Cerebellar nuclear complex (tissue), 1 donor: Measurements from ENCODE around the gene C3orf85.
"Not testable (repeated sequence)": the region's sequence is repeated elsewhere in the genome, so short reads cannot be mapped to it uniquely, and the experiment has no call there.

Experiments
- DNase-seq, 2 experiments: peaks; one replicate each; lab custom pipeline; 2025; lab: John Stamatoyannopoulos, UW

The C3orf85 gene, protein sequence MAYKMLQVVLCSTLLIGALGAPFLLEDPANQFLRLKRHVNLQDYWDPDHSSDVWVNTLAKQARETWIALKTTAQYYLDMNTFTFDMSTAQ

GRCh38 chr3:109136523-109136922, at the start of gene C3orf85:
Gene C3orf85, plus strand, starts transcription at chr3:109136719. Its CDS starts 129 bp downstream, at chr3:109136848.
- DNase-seq: no peak

DNA sequence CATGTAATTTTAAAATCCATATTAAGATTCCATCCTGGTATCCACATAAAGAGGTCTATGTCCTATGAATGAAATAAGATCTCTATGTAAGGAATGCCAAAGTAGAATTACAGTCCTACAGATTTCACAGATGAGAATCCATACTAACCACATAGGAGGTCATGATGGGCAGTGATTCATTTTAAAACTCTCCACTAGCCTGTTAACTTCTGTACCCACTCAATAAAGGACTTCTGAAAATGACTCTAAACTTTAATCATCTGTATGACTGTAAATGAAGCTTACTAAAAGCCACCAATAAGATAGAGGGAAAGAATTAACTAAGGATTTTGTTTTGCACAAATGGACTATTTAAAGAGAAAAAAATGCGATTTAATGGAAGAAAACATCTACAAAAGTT, 47.3 kb upstream of the C3orf85 start:
- no peak for DNase-seq

- no peak for DNase-seq
Observed at GRCh38 chr3:109091846-109092245, 44.7 kb upstream of the C3orf85 start.

DNA sequence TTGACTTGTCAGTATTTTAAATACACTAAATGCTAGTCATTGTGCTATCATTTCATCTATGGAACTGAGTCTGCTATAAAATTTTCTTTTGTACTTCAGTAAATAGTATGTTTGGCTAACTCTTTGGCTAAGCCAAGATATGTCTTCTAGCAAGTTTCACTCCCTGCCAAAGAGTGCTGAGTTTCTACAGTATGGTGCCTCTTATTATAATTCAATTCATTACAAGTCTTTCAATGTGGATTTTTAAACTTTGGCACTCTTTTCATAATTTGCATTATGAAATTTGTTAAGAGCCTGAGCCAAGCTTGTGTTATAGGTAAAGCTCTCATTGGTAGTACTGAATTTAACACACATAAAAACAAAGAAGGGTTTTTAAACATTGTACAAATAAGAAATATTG, 43.0 kb upstream of the C3orf85 start:
- DNase-seq: no peak

DNA sequence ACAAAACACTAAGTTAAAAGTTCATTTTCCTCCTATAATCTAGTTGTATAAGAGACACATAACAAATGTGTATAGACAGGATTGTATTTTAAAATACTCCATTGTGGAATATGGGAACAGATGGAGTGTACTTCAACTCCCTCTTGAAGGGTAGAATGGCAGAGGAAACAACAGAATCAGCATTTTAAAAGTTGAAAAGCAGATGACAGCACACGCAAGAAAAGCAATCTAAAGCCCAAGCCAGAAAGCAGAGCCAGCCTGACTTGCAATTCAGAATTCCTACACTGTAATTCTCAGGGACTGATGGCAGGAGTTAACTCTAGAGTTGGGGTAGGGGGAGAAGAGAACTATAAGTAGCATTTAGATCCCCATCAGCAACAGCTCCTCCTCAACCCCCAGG, 41.4 kb upstream of the C3orf85 start:
- no peak for DNase-seq

- DNase-seq: no peak
Observed at GRCh38 chr3:109098079-109098644, 38.4 kb upstream of the C3orf85 start.

GRCh38 chr3:109109574-109109973, 26.9 kb upstream of the C3orf85 start:
- no peak for DNase-seq

DNA sequence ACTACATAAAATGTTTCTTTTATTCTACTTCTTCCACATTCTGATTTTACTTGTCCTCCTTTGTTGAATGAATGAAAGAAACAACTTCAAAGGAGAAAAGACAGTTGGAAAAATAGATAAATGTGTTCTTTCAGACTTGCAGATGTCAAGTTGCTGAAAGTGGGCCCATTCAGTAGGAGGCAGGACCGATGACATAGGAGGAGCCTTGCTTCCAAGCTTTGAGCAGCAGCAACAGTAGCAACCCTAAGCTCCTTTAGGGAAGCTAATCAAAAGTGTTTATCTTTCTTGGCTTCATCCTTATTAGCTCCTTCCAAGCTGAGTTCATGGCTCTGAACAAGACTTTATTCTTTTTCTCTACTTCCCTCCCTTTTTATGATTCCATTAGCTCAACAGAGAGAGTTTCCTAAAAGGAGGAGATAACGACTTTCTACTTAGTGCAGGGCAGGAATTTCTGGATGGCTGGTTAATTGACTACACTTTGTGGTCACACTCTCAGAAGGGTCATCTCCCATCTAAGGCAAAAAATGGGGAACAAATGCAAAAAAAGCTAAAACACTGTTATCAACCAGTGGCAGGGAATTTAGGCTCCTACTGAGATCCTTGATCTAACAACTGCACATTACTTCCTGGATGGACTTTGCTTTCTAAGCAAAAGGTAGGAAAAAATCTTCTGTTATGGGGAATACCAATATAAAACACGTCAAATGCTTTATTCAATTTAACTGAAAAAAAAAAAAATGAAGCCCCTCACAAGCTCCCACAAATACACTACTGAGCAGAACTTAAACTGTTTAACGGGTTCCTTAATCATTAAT, 23.4 kb upstream of the C3orf85 start:
- no peak for DNase-seq

DNA sequence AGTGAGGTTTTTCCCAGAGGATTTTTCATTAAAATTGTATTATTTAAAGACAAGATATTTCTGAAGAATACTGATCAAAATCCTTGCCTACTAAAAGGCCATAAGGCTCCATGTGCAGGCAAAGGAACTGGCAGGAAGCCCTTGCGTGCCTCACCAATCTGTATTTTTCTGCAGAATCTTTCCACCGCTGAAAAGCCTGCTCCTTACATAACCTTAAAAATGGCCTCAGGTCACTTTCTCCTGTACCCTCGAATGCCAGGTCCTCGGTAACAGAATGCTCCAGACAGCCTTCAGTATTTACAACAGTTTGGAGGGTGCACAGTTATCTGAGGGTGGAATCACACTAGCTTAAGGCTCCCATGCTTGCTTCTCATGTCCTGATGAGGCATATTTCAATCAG, 21.8 kb upstream of the C3orf85 start:
- no peak for DNase-seq

- DNase-seq: no peak
Observed at GRCh38 chr3:109115451-109115850, 21.1 kb upstream of the C3orf85 start.

DNA sequence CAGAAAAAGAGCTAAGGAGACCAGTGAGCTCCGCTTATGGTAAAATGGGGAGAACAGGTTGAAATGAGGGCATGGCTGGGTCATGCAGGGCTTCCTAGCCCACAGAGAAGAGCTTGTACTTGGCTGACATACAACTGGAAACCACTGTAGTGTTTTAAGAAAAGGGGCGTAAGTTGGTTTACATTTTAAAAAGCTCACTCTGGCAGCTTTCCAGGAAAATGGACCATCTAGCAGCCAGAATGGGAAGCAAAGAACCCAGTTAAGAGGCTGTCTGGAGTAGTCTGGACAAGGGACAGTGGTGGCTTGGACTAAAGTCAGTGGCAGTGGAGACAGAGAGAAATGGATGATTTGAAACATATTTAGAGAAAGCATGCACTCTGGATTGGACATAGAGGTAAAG, 20.5 kb upstream of the C3orf85 start:
- DNase-seq: no peak

DNA sequence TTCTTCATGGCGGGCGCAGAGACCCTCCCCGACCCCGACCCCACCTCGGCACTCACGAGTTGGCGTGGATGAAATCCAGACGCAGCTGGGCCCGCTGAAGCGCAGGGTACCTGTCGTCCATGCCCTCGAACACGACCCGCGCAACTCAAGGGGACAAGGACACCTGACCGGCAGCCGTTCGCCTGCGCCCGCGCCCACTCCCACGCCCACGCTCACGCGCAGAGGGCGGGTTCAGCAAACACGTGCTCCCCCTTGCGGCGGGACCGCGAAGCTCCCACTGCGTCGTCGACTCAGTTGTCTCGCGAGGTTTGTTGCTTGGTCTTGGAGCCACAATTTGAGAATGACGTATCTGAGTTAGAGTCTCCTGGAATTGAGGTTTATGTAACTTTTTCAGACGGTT, 18.6 kb upstream of the C3orf85 start, which contains the start of gene MORC1:
Gene MORC1, minus strand, starts transcription at position 196 of the 400 bp plus-strand sequence. Its CDS starts 75 bp downstream, at position 121.
- DNase-seq: no peak

GRCh38 chr3:109118584-109118983, 17.9 kb upstream of the C3orf85 start:
- no peak for DNase-seq

- no peak for DNase-seq
Observed at GRCh38 chr3:109122690-109123089, 13.8 kb upstream of the C3orf85 start.

DNA sequence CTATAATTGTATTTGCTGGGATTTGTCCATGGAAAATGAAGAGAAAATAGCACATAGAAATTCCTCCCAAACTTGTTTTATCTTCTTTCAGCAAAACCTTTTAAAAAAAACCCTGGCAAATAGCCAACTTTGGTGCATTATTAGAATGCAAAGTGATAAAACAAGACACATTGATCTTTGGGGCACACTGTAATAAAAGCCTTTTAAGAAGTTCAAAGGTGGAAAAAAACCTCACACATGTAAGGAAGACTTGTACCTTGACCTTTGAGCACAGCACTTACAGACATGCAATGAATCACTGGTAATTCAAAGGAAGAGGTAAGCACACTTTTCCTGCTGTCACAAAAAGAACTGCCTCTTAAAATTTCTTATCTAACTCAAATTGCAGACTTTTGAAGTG, 10.6 kb upstream of the C3orf85 start:
- no peak for DNase-seq

DNA sequence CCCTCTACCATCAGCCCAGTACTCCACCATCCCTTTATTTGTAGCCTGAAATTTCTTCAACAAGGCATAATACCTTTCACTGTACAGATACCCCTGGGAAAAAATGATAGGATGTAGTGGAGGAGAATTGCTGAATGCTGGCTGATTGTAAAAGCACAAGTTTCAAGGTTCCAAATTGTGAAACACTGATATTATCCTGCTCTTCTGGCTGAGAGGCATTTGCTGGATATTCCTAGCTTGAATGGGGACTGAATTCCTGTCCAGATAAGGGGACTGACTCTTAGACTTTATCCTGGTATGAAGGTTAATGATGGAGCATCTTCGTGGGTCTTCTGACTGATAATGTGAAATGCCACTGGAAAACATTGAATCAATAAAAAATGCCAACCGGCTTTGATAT, 9.0 kb upstream of the C3orf85 start:
- no peak for DNase-seq

GRCh38 chr3:109131276-109131675, 5.2 kb upstream of the C3orf85 start:
- no peak for DNase-seq

DNA sequence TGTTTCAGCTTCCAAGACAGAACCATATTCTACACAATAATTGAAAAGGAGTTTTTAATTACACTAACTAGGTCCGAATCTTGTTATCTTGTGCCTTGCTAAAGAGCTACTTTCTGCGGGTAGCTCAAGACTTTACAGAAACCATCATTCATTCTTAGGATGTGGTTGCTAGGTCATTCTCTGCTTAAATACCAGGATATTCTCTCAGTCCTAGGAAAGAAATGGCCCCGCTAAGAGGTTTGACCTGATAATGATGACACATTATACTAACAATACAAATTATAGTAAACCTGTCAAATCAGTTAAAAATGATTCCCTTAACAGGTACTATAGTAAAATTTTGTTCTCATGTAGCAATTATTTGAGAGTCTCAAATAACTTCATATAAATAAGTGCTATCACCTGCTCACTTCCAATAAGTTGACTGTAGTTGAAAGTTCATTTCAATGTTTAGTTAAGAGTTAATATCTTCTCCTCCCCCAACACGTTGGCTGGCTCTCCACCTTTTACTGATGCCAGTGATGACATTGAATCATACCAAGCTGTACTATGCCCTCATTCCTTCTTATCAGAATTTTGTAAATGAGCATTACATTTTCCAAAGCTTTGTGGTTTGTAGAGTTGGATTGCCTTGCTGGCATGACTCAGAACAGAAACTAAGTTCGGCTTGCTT, 3.6 kb upstream of the C3orf85 start:
- DNase-seq: no peak

DNA sequence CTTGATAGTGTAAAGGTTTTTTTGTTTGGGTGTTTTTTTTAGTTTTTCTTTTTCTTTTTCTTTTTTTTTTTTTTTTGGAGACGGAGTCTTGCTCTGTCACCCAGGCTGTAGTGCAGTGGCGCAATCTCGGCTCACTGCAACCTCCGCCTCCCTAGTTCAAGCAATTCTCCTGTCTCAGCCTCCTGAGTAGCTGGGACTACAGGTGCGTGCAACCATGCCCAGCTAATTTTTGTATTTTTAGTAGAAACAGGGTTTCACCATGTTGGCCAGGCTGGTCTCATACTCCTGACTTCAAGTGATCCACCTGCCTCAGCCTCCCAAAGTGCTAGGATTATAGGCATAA, 3.1 kb upstream of the C3orf85 start:
- not testable (repeated sequence) for DNase-seq

DNA sequence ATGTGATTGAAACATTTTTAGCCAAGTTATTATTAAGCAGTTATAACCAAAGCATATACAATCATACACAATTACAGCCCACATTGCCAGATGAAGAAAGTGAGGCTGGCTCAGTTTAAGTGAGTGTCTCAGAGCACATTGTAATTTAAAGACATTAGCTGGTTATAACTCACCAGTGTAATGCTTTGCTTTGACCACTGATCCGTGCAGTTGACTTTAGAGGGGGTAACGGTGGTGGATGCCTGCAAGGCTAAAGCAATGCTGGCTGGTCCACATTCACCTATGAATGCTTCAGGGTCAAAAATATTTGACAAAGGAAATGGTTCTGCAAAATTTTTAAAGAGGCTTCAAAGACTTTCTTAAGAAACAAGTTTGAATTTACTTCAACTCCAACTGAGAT, 1.2 kb downstream of the C3orf85 start:
- DNase-seq: no peak

- DNase-seq: no peak
Observed at GRCh38 chr3:109140318-109140717, 3.8 kb downstream of the C3orf85 start.

- DNase-seq: no peak
Observed at GRCh38 chr3:109143646-109144045, 7.1 kb downstream of the C3orf85 start.

DNA sequence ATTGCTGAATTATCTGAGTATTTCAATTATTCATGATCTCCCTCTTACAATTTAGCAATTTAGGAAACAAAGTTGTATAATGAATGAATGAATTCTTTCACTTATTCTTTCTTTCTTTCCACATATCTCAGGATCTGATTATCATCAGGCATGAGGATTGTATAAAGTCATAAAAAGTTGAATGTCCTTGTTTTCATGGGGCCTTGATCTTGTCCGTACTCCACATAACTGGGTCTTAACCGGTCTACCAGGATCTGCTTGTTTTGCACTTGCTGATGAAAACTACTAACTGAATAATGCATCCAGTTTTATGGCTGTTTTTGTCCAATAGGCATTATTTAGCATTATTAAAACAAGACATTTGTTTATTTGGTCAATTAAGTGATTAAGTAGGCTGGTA, 12.6 kb downstream of the C3orf85 start:
- DNase-seq: no peak
